PC-9 (cell line): Measurements from ENCODE around the gene VPS37B. TPM values are rescaled to one million over a fixed set of nuclear protein-coding genes. Genes with fewer than 3 reads are reported as not detected.

Source experiments
- BruUV-seq: library from RNA; stranded (reverse); fragments of 400-500 nt; replicated peaks from 2 replicates; lab custom pipeline; 2021; lab: Mats Ljungman, UMichigan
- CTCF ChIA-PET: fragments of 300-600 bp; sonication (Branson Sonifier 250); formaldehyde crosslinking; loops from one replicate; lab custom pipeline; 2022; ENCODE audit warnings: antibody characterized with exemption; lab: Charles Lee
- POLR2A ChIA-PET: fragments of 300-600 bp; sonication (Branson Sonifier 250); formaldehyde crosslinking; loops from one replicate; lab custom pipeline; 2022; ENCODE audit warnings: antibody characterized with exemption; ENCODE audit not compliant: unreplicated experiment; lab: Charles Lee
- DNase-seq, 2 experiments: peaks; one replicate each; pipeline versions ENCODE4 v3.0.0 to v3.0.0-alpha.2; 2015 to 2022; ENCODE audit warnings: mixed read lengths in 1 of 2
- H2AFZ ChIP-seq: fragments of 200-600 bp; sonication (generic); 2 replicates; pipeline ENCODE4 v1.8.1; 2017; ENCODE audit warnings: antibody characterized with exemption
- H3F3A ChIP-seq: fragments of 200-600 bp; sonication (generic); 2 replicates; pipeline ENCODE4 v1.8.1; 2017; ENCODE audit warnings: antibody characterized with exemption, mild to moderate bottlenecking, low read depth; ENCODE audit not compliant: insufficient read depth
- H3K27ac ChIP-seq: fragments of 200-600 bp; sonication (generic); 2 replicates; pipeline ENCODE4 v1.6.1; 2016; ENCODE audit warnings: mixed run types
- H3K27me3 ChIP-seq: fragments of 200-600 bp; sonication (generic); 2 replicates; pipeline ENCODE4 v1.6.1; 2016; ENCODE audit warnings: low read depth, mixed run types; ENCODE audit not compliant: insufficient read depth
- H3K36me3 ChIP-seq: fragments of 200-600 bp; sonication (generic); 2 replicates; pipeline ENCODE4 v1.6.1; 2016; ENCODE audit warnings: low read depth, mixed run types
- H3K4me1 ChIP-seq: fragments of 200-600 bp; sonication (generic); replicated peaks from 2 replicates; pipeline ENCODE4 v1.6.1; 2016; ENCODE audit warnings: mixed run types; ENCODE audit not compliant: insufficient read depth
- H3K4me2 ChIP-seq: fragments of 200-600 bp; sonication (generic); 2 replicates; pipeline ENCODE4 v1.6.1; 2017; ENCODE audit warnings: mixed run types
- H3K4me3 ChIP-seq: fragments of 200-600 bp; sonication (generic); 2 replicates; pipeline ENCODE4 v1.6.1; 2016; ENCODE audit warnings: mixed run types
- H3K79me2 ChIP-seq: fragments of 200-600 bp; sonication (generic); 2 replicates; pipeline ENCODE4 v1.6.1; 2017; ENCODE audit warnings: low read depth, mixed run types
- H3K9me2 ChIP-seq: fragments of 200-600 bp; sonication (generic); 2 replicates; pipeline ENCODE4 v1.8.1; 2017; ENCODE audit warnings: mild to moderate bottlenecking; ENCODE audit not compliant: insufficient read depth
- H3K9me3 ChIP-seq: fragments of 200-600 bp; sonication (generic); 2 replicates; pipeline ENCODE4 v1.8.1; 2016; ENCODE audit warnings: low read depth; ENCODE audit not compliant: insufficient read depth
- H4K20me1 ChIP-seq: fragments of 200-600 bp; sonication (generic); 2 replicates; pipeline ENCODE4 v1.8.1; 2017; ENCODE audit not compliant: insufficient read depth
- CTCF ChIP-seq: fragments of 200-600 bp; sonication (generic); conservative IDR thresholded peaks from 2 replicates; pipeline ENCODE4 v1.6.1; 2017; ENCODE audit warnings: mixed run types, antibody characterized with exemption, mild to moderate bottlenecking, moderate library complexity
- EZH2 ChIP-seq: fragments of 200-600 bp; sonication (generic); IDR thresholded peaks from 2 replicates; pipeline ENCODE4 v1.8.0; 2017; ENCODE audit warnings: antibody characterized with exemption, low read depth
- intact Hi-C: fragments of 100-400 bp; cut with micrococcal nuclease; formaldehyde crosslinking; loops from one replicate; pipeline ENCODE4 v1.10.0; 2022; ENCODE audit not compliant: unreplicated experiment
- total RNA-seq: library from RNA; stranded (reverse); gene quantifications from 2 replicates; pipeline ENCODE4 v1.2.3, GENCODE V29; 2021

VPS37B gene
- total RNA-seq, 1 experiment from 2014 or later: 51.4 TPM

- Histone ChIP-seq H4K20me1 (no peaks in the 10 kb centered on the region), H3K27ac (no peak overlapping the region), H2AFZ (no peak overlapping the region), H3F3A (peaks cover 7% of the 10 kb centered on the region; the same call in 1 of the 2 replicates), H3K4me1 (no peaks in the 10 kb centered on the region), H3K9me2 (no peaks in the 10 kb centered on the region), H3K4me3 (no peak overlapping the region), H3K79me2 (no peaks in the 10 kb centered on the region), H3K9me3 (no peaks in the 10 kb centered on the region), H3K4me2 (no peak overlapping the region), H3K27me3 (no peaks in the 10 kb centered on the region), H3K36me3 (no peaks in the 10 kb centered on the region)
- TF ChIP-seq EZH2 (no peak), CTCF (no peak)
- no peak for DNase-seq
- CTCF ChIA-PET: no interaction called here
- intact Hi-C loops: no loop called here
- no TSS peak for BruUV-seq
- POLR2A ChIA-PET: no interaction called here
Observed at GRCh38 chr12:122934722-122935121, 38.8 kb upstream of the VPS37B start.

- CTCF ChIA-PET: no interaction called here
- no peaks in the 10 kb centered on the region for H3K27me3 ChIP-seq
- H3K4me3 ChIP-seq: no peak overlapping the region
- no peak for DNase-seq
- H3K9me3 ChIP-seq: no peaks in the 10 kb centered on the region
- no peak overlapping the region for H2AFZ ChIP-seq
- peaks cover 7% of the 10 kb centered on the region; the same call in 1 of the 2 replicates for H3F3A ChIP-seq
- POLR2A ChIA-PET: no interaction called here
- no peak overlapping the region for H3K4me2 ChIP-seq
- no peaks in the 10 kb centered on the region for H4K20me1 ChIP-seq
- no peaks in the 10 kb centered on the region for H3K9me2 ChIP-seq
- intact Hi-C loops: no loop called here
- no peaks in the 10 kb centered on the region for H3K4me1 ChIP-seq
- no peak for TF ChIP-seq CTCF
- TF ChIP-seq EZH2: no peak
- no peaks in the 10 kb centered on the region for H3K36me3 ChIP-seq
- BruUV-seq: no TSS peak
- H3K27ac ChIP-seq: no peak overlapping the region
- no peaks in the 10 kb centered on the region for H3K79me2 ChIP-seq
Observed at GRCh38 chr12:122932207-122932606, 36.3 kb upstream of the VPS37B start.

GRCh38 chr12:122929812-122930211 is 33.9 kb upstream of the VPS37B start:
- no TSS peak for BruUV-seq
- ChIA-PET CTCF (no interaction called here), POLR2A (no interaction called here)
- H4K20me1 ChIP-seq: no peaks in the 10 kb centered on the region
- intact Hi-C loops: no loop called here
- DNase-seq: no peak
- H3F3A ChIP-seq: 0 out of 2 replicates have a peak, but pooled peaks cover 3% of the 10 kb centered on the region
- no peak overlapping the region for H3K4me2 ChIP-seq
- no peak overlapping the region for H3K4me3 ChIP-seq
- H3K27ac ChIP-seq: no peak overlapping the region
- H3K4me1 ChIP-seq: no peaks in the 10 kb centered on the region
- H3K36me3 ChIP-seq: no peaks in the 10 kb centered on the region
- H3K27me3 ChIP-seq: no peaks in the 10 kb centered on the region
- no peaks in the 10 kb centered on the region for H3K9me3 ChIP-seq
- TF ChIP-seq EZH2: no peak
- TF ChIP-seq CTCF: no peak
- no peak overlapping the region for H2AFZ ChIP-seq
- no peaks in the 10 kb centered on the region for H3K79me2 ChIP-seq
- no peaks in the 10 kb centered on the region for H3K9me2 ChIP-seq
